Measurements from ENCODE around the gene CNBD2.

DNA sequence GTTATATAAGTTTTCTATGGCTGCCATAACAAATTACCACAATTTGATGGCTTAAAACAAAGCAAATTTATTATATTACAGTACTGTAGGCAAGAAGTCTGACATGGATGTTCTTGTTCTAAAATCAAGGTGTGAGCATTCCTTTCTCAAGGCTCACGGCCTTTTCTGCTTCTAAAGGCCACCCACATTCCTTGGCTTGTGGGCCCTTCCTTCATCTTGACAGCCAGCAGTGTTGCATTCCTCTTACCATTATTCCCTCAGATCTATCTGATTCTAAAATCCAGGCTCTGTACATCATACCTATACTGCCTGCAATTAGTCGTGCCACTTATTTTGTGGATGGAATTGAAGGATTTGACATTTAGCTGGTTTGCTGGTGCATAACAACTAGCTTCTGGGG lies 3.6 kb downstream of the CNBD2 start:
- TF ChIP-seq EZH2 (IDR thresholded peaks at IDR 0.05; ENCODE audit: borderline replicate concordance, low read length), result no peak
- TF ChIP-seq, protein P1, sequence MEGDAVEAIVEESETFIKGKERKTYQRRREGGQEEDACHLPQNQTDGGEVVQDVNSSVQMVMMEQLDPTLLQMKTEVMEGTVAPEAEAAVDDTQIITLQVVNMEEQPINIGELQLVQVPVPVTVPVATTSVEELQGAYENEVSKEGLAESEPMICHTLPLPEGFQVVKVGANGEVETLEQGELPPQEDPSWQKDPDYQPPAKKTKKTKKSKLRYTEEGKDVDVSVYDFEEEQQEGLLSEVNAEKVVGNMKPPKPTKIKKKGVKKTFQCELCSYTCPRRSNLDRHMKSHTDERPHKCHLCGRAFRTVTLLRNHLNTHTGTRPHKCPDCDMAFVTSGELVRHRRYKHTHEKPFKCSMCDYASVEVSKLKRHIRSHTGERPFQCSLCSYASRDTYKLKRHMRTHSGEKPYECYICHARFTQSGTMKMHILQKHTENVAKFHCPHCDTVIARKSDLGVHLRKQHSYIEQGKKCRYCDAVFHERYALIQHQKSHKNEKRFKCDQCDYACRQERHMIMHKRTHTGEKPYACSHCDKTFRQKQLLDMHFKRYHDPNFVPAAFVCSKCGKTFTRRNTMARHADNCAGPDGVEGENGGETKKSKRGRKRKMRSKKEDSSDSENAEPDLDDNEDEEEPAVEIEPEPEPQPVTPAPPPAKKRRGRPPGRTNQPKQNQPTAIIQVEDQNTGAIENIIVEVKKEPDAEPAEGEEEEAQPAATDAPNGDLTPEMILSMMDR (conservative IDR thresholded peaks at IDR 0.05 in 1 of 2, IDR thresholded peaks at IDR 0.05 in 1 of 2; ENCODE audit: extremely low read depth in 1 of 2, insufficient read depth in 1 of 2, low read depth in 1 of 2, low read length in 2 of 2), result no peak
